Measurements from ENCODE around the gene ACOX2. TPM values are rescaled to one million over a fixed set of nuclear protein-coding genes. Genes with fewer than 3 reads are reported as not detected.

Gene ACOX2
- polyA plus RNA-seq, 1 donor = 23.0 TPM

- no peak for DNase-seq
Observed at GRCh38 chr3:58502872-58503271, 34.1 kb downstream of the ACOX2 start.

GRCh38 chr3:58497097-58497496 lies 39.9 kb downstream of the ACOX2 start:
- DNase-seq = no peak

GRCh38 chr3:58496206-58496857 lies 40.7 kb downstream of the ACOX2 start:
- DNase-seq = no peak

- no peak for DNase-seq
Observed at GRCh38 chr3:58495101-58495500, 41.9 kb downstream of the ACOX2 start.

GRCh38 chr3:58494107-58494506 lies 42.9 kb downstream of the ACOX2 start:
- DNase-seq = no peak

GRCh38 chr3:58492494-58492905 lies 44.5 kb downstream of the ACOX2 start:
- peak; percentile 29 for DNase-seq

GRCh38 chr3:58491506-58492402 lies 45.2 kb downstream of the ACOX2 start, which contains the start of gene KCTD6:
Gene KCTD6, plus strand, starts transcription at chr3:58492096. Its CDS starts 6,660 bp downstream, at chr3:58498756.
- peak; percentile 98 for DNase-seq

- DNase-seq = no peak
Observed at GRCh38 chr3:58490860-58491501, 46.0 kb downstream of the ACOX2 start.

- no peak for DNase-seq
Observed at GRCh38 chr3:58488967-58489366, 48.0 kb downstream of the ACOX2 start.

- DNase-seq = no peak
Observed at GRCh38 chr3:58487140-58487886, 49.7 kb downstream of the ACOX2 start.

GRCh38 chr3:58485801-58486435 lies 51.1 kb downstream of the ACOX2 start:
- no peak for DNase-seq

- no peak for DNase-seq
Observed at GRCh38 chr3:58484722-58485069, 52.3 kb downstream of the ACOX2 start.

GRCh38 chr3:58484045-58484721 lies 52.8 kb downstream of the ACOX2 start:
- no peak for DNase-seq

GRCh38 chr3:58482917-58483636 lies 53.9 kb downstream of the ACOX2 start:
- no peak for DNase-seq

GRCh38 chr3:58480309-58480708 lies 56.7 kb downstream of the ACOX2 start:
- DNase-seq = no peak

GRCh38 chr3:58478781-58479180 lies 58.2 kb downstream of the ACOX2 start:
- DNase-seq = no peak

GRCh38 chr3:58474967-58475578 lies 61.9 kb downstream of the ACOX2 start:
- DNase-seq = no peak

- DNase-seq = no peak
Observed at GRCh38 chr3:58474348-58474911, 62.6 kb downstream of the ACOX2 start.

GRCh38 chr3:58473275-58473674 lies 63.7 kb downstream of the ACOX2 start:
- DNase-seq = no peak
